Endothelial cell of umbilical vein (primary cell): ENCODE measurements around the gene FMNL3. TPM values are rescaled to one million over a fixed set of nuclear protein-coding genes. Genes with fewer than 3 reads are reported as not detected.

Source experiments
- BruUV-seq: library from RNA; stranded (reverse); fragments of 400-500 nt; replicated peaks from 2 replicates; lab custom pipeline; 2021; lab: Mats Ljungman, UMichigan
- CTCF ChIA-PET: fragments of 300-600, 350-600 bp; sonication (Branson Sonifier 250); formaldehyde crosslinking; loops from one replicate; lab custom pipeline; 2021; ENCODE audit warnings: antibody characterized with exemption, inconsistent platforms; lab: Charles Lee
- POLR2A ChIA-PET: fragments of 300-600, 350-600 bp; sonication (Branson Sonifier 250); formaldehyde crosslinking; loops from one replicate; lab custom pipeline; 2021; ENCODE audit warnings: antibody characterized with exemption, inconsistent platforms; lab: Charles Lee
- DNase-seq: peaks from one replicate; pipeline ENCODE4 v3.0.0-alpha.2; 2011; ENCODE audit warnings: low read depth, low spot score
- FAIRE-seq: peaks from 2 replicates; lab custom pipeline; 2011; peaks lifted over from hg19 to GRCh38; lab: Jason Lieb, UNC
- H2AFZ ChIP-seq: 2 replicates; pipeline ENCODE4 v1.6.0; 2012; ENCODE audit warnings: low read depth, low read length, control low read depth, inconsistent platforms
- H3K27ac ChIP-seq: 2 replicates; pipeline ENCODE4 v1.5.1; 2011; ENCODE audit warnings: low read depth, mild to moderate bottlenecking, control low read depth, low read length, moderate library complexity; ENCODE audit not compliant: insufficient read depth
- H3K27me3 ChIP-seq, 2 experiments: 2 replicates each; pipeline versions ENCODE4 v1.6.0 to v1.6.1; 2011; ENCODE audit warnings: low read length in 2 of 2, mixed read lengths in 1 of 2; ENCODE audit not compliant: control insufficient read depth in 2 of 2, insufficient read depth in 2 of 2
- H3K36me3 ChIP-seq, 2 experiments: 2 replicates in 1 of 2; 3 replicates in 1 of 2; pipeline ENCODE4 v1.5.1; 2011; ENCODE audit warnings: low read length in 2 of 2, mild to moderate bottlenecking in 1 of 2, moderate library complexity in 1 of 2; ENCODE audit not compliant: control insufficient read depth in 2 of 2, insufficient read depth in 2 of 2; ENCODE audit errors: extremely low read depth in 1 of 2
- H3K4me1 ChIP-seq: 3 replicates; pipeline ENCODE4 v1.5.1; 2011; ENCODE audit warnings: mild to moderate bottlenecking, low read length; ENCODE audit not compliant: control insufficient read depth, insufficient read depth; ENCODE audit errors: extremely low read depth
- H3K4me2 ChIP-seq: 2 replicates; pipeline ENCODE4 v1.6.1; 2011; ENCODE audit warnings: low read length, control low read depth, mixed read lengths; ENCODE audit not compliant: insufficient read depth
- H3K4me3 ChIP-seq, 3 experiments: fragments of 200-600 bp in 1 of 3; sonication (generic), shearing (Covaris generic) in 1 of 3; replicated peaks in 1 of 3; 2 replicates each; pipeline ENCODE4 v1.5.1; 2011 to 2016; ENCODE audit warnings: control low read depth in 3 of 3, low read length in 3 of 3, mild to moderate bottlenecking in 2 of 3, inconsistent platforms in 1 of 3, low read depth in 1 of 3, moderate library complexity in 1 of 3; ENCODE audit not compliant: insufficient read depth in 1 of 3
- H3K79me2 ChIP-seq: 2 replicates; pipeline ENCODE4 v1.6.0; 2012; ENCODE audit warnings: low read length, inconsistent platforms; ENCODE audit not compliant: control insufficient read depth, insufficient read depth
- H3K9ac ChIP-seq: replicated peaks from 2 replicates; pipeline ENCODE3; 2011; ENCODE audit warnings: low read length, control low read depth; ENCODE audit not compliant: insufficient read depth; ENCODE audit errors: extremely low read depth
- H3K9me1 ChIP-seq: replicated peaks from 3 replicates; pipeline ENCODE4 v1.6.0; 2011; ENCODE audit warnings: mild to moderate bottlenecking, low read length; ENCODE audit not compliant: control insufficient read depth, insufficient read depth; ENCODE audit errors: extremely low read depth
- H3K9me3 ChIP-seq: replicated peaks from 2 replicates; pipeline ENCODE4 v1.5.1; 2012; ENCODE audit warnings: low read length, inconsistent platforms; ENCODE audit not compliant: control insufficient read depth, insufficient read depth
- H4K20me1 ChIP-seq: replicated peaks from 2 replicates; pipeline ENCODE3; 2011; ENCODE audit warnings: mild to moderate bottlenecking, low read length; ENCODE audit not compliant: control insufficient read depth, insufficient read depth; ENCODE audit errors: extremely low read depth
- CTCF ChIP-seq, 2 donors: IDR thresholded peaks; 1 replicate in 1 of 2; 2 replicates in 1 of 2; pipeline ENCODE4 v1.5.1; 2011; ENCODE audit warnings: low read length in 2 of 2, mild to moderate bottlenecking in 2 of 2, moderate library complexity in 2 of 2, control low read depth in 1 of 2, inconsistent platforms in 1 of 2, low read depth in 1 of 2; ENCODE audit not compliant: insufficient read depth in 1 of 2; ENCODE audit errors: extremely low read depth in 1 of 2
- EZH2 ChIP-seq: IDR thresholded peaks from 2 replicates; pipeline ENCODE4 v1.6.1; 2012; ENCODE audit warnings: borderline replicate concordance, low read depth, mild to moderate bottlenecking, moderate library complexity, low read length, inconsistent platforms; ENCODE audit not compliant: severe bottlenecking
- FOS ChIP-seq: IDR thresholded peaks from 2 replicates; pipeline ENCODE4 v1.6.1; 2011; ENCODE audit warnings: mild to moderate bottlenecking, low read length, moderate library complexity, borderline replicate concordance; ENCODE audit not compliant: insufficient read depth
- GATA2 ChIP-seq: IDR thresholded peaks from 2 replicates; pipeline ENCODE4 v1.7.0; 2011; ENCODE audit warnings: low read depth, mild to moderate bottlenecking, moderate library complexity, mixed read lengths, low read length; ENCODE audit not compliant: insufficient read length, insufficient read depth
- JUN ChIP-seq: IDR thresholded peaks from 2 replicates; pipeline ENCODE4 v1.6.1; 2011; ENCODE audit warnings: borderline replicate concordance, low read depth; ENCODE audit not compliant: insufficient read length, insufficient read depth
- MAX ChIP-seq: IDR thresholded peaks from 2 replicates; pipeline ENCODE4 v1.6.1; 2011; ENCODE audit not compliant: insufficient read depth, insufficient read length
- MYC ChIP-seq: IDR thresholded peaks from one replicate; pipeline ENCODE4 v1.6.1; 2011; ENCODE audit warnings: mild to moderate bottlenecking, low read depth, low read length
- POLR2A ChIP-seq: IDR thresholded peaks from 2 replicates; pipeline ENCODE4 v1.6.1; 2012; ENCODE audit warnings: low read depth, mild to moderate bottlenecking, control low read depth, low read length
- POLR2AphosphoS5 ChIP-seq: IDR thresholded peaks from 2 replicates; pipeline ENCODE4 v1.6.1; 2012; ENCODE audit warnings: low read depth, mild to moderate bottlenecking, control low read depth, low read length, moderate library complexity; ENCODE audit not compliant: insufficient read depth
- dilution Hi-C: fragments of 300-500 bp; cut with MboI; formaldehyde crosslinking; loops from one replicate; pipeline ENCODE4 v1.15.0; 2019; ENCODE audit warnings: low sequenced_read_pairs; ENCODE audit not compliant: extremely low pct_ligation_motif_present
- intact Hi-C: fragments of 100-400 bp; cut with micrococcal nuclease; formaldehyde crosslinking; loops from one replicate; pipeline ENCODE4 v1.10.0; 2022
- polyA plus RNA-seq, 4 experiments: library from polyadenylated mRNA; depleted of rRNA in 3 of 4; stranded (reverse) in 3 of 4; unstranded in 1 of 4; fragments of >200 nt; gene quantifications; 2 replicates each; pipeline versions ENCODE4 v1.2.1 to v1.2.3, GENCODE V29; 2011 to 2012; ENCODE audit warnings: missing spikeins in 1 of 4
- total RNA-seq: library from RNA; stranded (reverse); gene quantifications from 2 replicates; pipeline ENCODE4 v1.2.3, GENCODE V29; 2021

The FMNL3 gene
- total and polyA plus RNA-seq, 2 donors (not counting 3 experiments of a cell fraction or from before 2014, with no cell fraction given): 35.1 to 93.3 TPM

- Histone ChIP-seq H2AFZ (no peak overlapping the region), H3K27ac (no peak overlapping the region)
Observed at GRCh38 chr12:49750996-49751393, 43.8 kb upstream of the FMNL3 start.

More at GRCh38 chr12:49750996-49751393, 43.8 kb upstream of the FMNL3 start:
- DNase-seq: no peak
- no peaks in the 10 kb centered on the region for H3K9me3 ChIP-seq
- FAIRE-seq: no peak
- no peak for TF ChIP-seq POLR2AphosphoS5
- no peak for TF ChIP-seq POLR2A
- TF ChIP-seq CTCF (IDR thresholded peaks at IDR 0.05; ENCODE audit: extremely low read depth in 1 of 2, insufficient read depth in 1 of 2, low read depth in 1 of 2, low read length in 2 of 2): no peak
- no peak for TF ChIP-seq MYC
- no peak for TF ChIP-seq JUN
- TF ChIP-seq GATA2: no peak
- TF ChIP-seq EZH2: no peak
- no peak for TF ChIP-seq FOS
- TF ChIP-seq MAX: no peak
- no peaks in the 10 kb centered on the region for H3K27me3 ChIP-seq
- H3K4me2 ChIP-seq: no peak overlapping the region
- ChIA-PET CTCF (interaction anchor here (1.6 kb wide), 1 partner anchor 10 kb away, joined by 4 read pairs; the partner anchor contains the start of gene TMBIM6), POLR2A (interaction anchor here (0.7 kb wide), 1 partner anchor 10 kb away, joined by 5 read pairs; the partner anchor contains the start of gene TMBIM6)
- dilution Hi-C loops (no loop called here), intact Hi-C loops (loop anchor here (1.0 kb wide), 1 partner anchor 9 kb away; no protein-coding TSS in a partner anchor)
- BruUV-seq: no TSS peak
- no peak overlapping the region for H3K4me3 ChIP-seq
- H3K79me2 ChIP-seq: peaks cover 93% of the 10 kb centered on the region
- peaks cover 17 to 22% of the 10 kb centered on the region in 2 experiments for H3K36me3 ChIP-seq
- H4K20me1 ChIP-seq: peaks cover 29% of the 10 kb centered on the region
- H3K9me1 ChIP-seq: no peaks in the 10 kb centered on the region
- no peak overlapping the region for H3K9ac ChIP-seq
- peaks cover 3% of the 10 kb centered on the region for H3K4me1 ChIP-seq
